HEK293 (cell line): ENCODE measurements around the gene PHF23.
A peak's percentile ranks its signal among the peaks of the same experiment; 100 is the strongest.

ENCODE experiments used
- BCL11B ChIP-seq: fragments of 450-650 bp; formaldehyde crosslinking; IDR thresholded peaks from 2 replicates; pipeline ENCODE4 v1.5.1; 2016; ENCODE audit warnings: low read depth, missing biosample characterization, missing genetic modification characterization
- GLIS2 ChIP-seq: fragments of 450-650 bp; formaldehyde crosslinking; IDR thresholded peaks from 2 replicates; pipeline ENCODE4 v1.5.1; 2016; ENCODE audit warnings: missing biosample characterization, missing genetic modification characterization
- HIC1 ChIP-seq: fragments of 450-650 bp; formaldehyde crosslinking; IDR thresholded peaks from 2 replicates; pipeline ENCODE4 v1.5.1; 2016; ENCODE audit warnings: missing biosample characterization, missing genetic modification characterization
- HOXD13 ChIP-seq: sonication (generic); formaldehyde crosslinking; IDR thresholded peaks from 2 replicates; pipeline ENCODE4 v1.8.0; 2022; ENCODE audit warnings: missing genetic modification reagents, borderline replicate concordance
- INSM2 ChIP-seq: fragments of 450-650 bp; formaldehyde crosslinking; IDR thresholded peaks from 2 replicates; pipeline ENCODE4 v1.5.1; 2016; ENCODE audit warnings: missing biosample characterization, missing genetic modification characterization
- KLF10 ChIP-seq: fragments of 450-650 bp; IDR thresholded peaks from 2 replicates; pipeline ENCODE4 v1.5.1; 2018; ENCODE audit warnings: missing biosample characterization, mild to moderate bottlenecking, missing genetic modification characterization
- KLF9 ChIP-seq: fragments of 450-650 bp; formaldehyde crosslinking; IDR thresholded peaks from 2 replicates; pipeline ENCODE4 v1.5.1; 2016; ENCODE audit warnings: missing biosample characterization, missing genetic modification characterization, low read depth
- OSR2 ChIP-seq: fragments of 450-650 bp; formaldehyde crosslinking; IDR thresholded peaks from 2 replicates; pipeline ENCODE4 v1.5.1; 2016; ENCODE audit warnings: missing biosample characterization, missing genetic modification characterization
- PRDM2 ChIP-seq: fragments of 450-650 bp; formaldehyde crosslinking; IDR thresholded peaks from 2 replicates; pipeline ENCODE4 v1.5.1; 2016; ENCODE audit warnings: missing biosample characterization, missing genetic modification characterization, borderline replicate concordance
- SP7 ChIP-seq: fragments of 450-650 bp; formaldehyde crosslinking; IDR thresholded peaks from 2 replicates; pipeline ENCODE4 v1.5.1; 2016; ENCODE audit warnings: missing biosample characterization, missing genetic modification characterization
- ZBTB11 ChIP-seq: fragments of 450-650 bp; formaldehyde crosslinking; conservative IDR thresholded peaks from 2 replicates; pipeline ENCODE4 v1.5.1; 2016; ENCODE audit warnings: low read depth, missing biosample characterization, missing genetic modification characterization
- ZEB2 ChIP-seq: fragments of 450-650 bp; formaldehyde crosslinking; IDR thresholded peaks from 2 replicates; pipeline ENCODE4 v1.5.1; 2016; ENCODE audit warnings: missing biosample characterization, missing genetic modification characterization
- ZFP69B ChIP-seq: fragments of 450-650 bp; formaldehyde crosslinking; IDR thresholded peaks from 2 replicates; pipeline ENCODE4 v1.5.1; 2016; ENCODE audit warnings: missing biosample characterization, missing genetic modification characterization
- ZNF133 ChIP-seq: fragments of 450-650 bp; formaldehyde crosslinking; IDR thresholded peaks from 2 replicates; pipeline ENCODE4 v1.5.1; 2016; ENCODE audit warnings: missing biosample characterization, missing genetic modification characterization
- ZNF19 ChIP-seq: fragments of 450-650 bp; formaldehyde crosslinking; IDR thresholded peaks from 2 replicates; pipeline ENCODE4; 2016; ENCODE audit warnings: missing biosample characterization, missing genetic modification characterization, low read depth
- ZNF280C ChIP-seq: fragments of 450-650 bp; formaldehyde crosslinking; IDR thresholded peaks from 2 replicates; pipeline ENCODE4 v1.5.1; 2016; ENCODE audit warnings: missing biosample characterization, missing genetic modification characterization
- ZNF324 ChIP-seq: fragments of 450-650 bp; formaldehyde crosslinking; IDR thresholded peaks from 2 replicates; pipeline ENCODE4 v1.5.1; 2016; ENCODE audit warnings: missing biosample characterization, missing genetic modification characterization
- ZNF341 ChIP-seq: fragments of 450-650 bp; formaldehyde crosslinking; IDR thresholded peaks from 2 replicates; pipeline ENCODE4; 2016; ENCODE audit warnings: low read depth, missing biosample characterization, missing genetic modification characterization
- ZNF48 ChIP-seq: fragments of 450-650 bp; formaldehyde crosslinking; IDR thresholded peaks from 2 replicates; pipeline ENCODE4 v1.5.1; 2016; ENCODE audit warnings: missing biosample characterization, missing genetic modification characterization
- ZNF692 ChIP-seq: fragments of 450-650 bp; formaldehyde crosslinking; IDR thresholded peaks from 2 replicates; pipeline ENCODE4 v1.5.1; 2016; ENCODE audit warnings: missing biosample characterization, missing genetic modification characterization
- ZNF792 ChIP-seq: fragments of 450-650 bp; formaldehyde crosslinking; IDR thresholded peaks from 2 replicates; pipeline ENCODE4 v1.5.1; 2016; ENCODE audit warnings: missing biosample characterization, missing genetic modification characterization

Gene PHF23

GRCh38 chr17:7219812-7220592 lies 19.3 kb downstream of the PHF23 start, which contains the start of the genes ACADVL and DLG4 (continued):
- TF ChIP-seq ZBTB11 (tag by site-specific recombination) = peak; percentile 68
- no peak for TF ChIP-seq ZNF280C (tag by site-specific recombination)
- TF ChIP-seq SP7 (tag by site-specific recombination) = peak; percentile 63
- TF ChIP-seq ZNF792 = no peak
- peak; percentile 56; the same call in 1 of the 2 replicates for TF ChIP-seq ZNF692 (tag by site-specific recombination)
- TF ChIP-seq PRDM2 (tag by site-specific recombination) = 0 out of 2 replicates have a peak, but pooled peaks have one; percentile 38
- no peak for TF ChIP-seq OSR2
- TF ChIP-seq ZNF48 (tag by site-specific recombination) = no peak
- no peak for TF ChIP-seq ZNF324
- TF ChIP-seq HOXD13 (CRISPR knock-in tag) = no peak
- peak; percentile 49 for TF ChIP-seq ZNF341
- TF ChIP-seq KLF9 (tag by site-specific recombination) = peak; percentile 70
- TF ChIP-seq KLF10 (tag by site-specific recombination) = 0 out of 2 replicates have a peak, but pooled peaks have one; percentile 48
- peak; percentile 89 for TF ChIP-seq ZEB2
- peak; percentile 62 for TF ChIP-seq GLIS2
- TF ChIP-seq HIC1 (tag by site-specific recombination) = peak; percentile 91
- TF ChIP-seq ZNF19 (tag by site-specific recombination) = no peak
- no peak for TF ChIP-seq ZNF133 (tag by site-specific recombination)
- TF ChIP-seq BCL11B = peak; percentile 90
- TF ChIP-seq INSM2 (tag by site-specific recombination) = 0 out of 2 replicates have a peak, but pooled peaks have one; percentile 14
- no peak for TF ChIP-seq ZFP69B
